Progenitor cell of endocrine pancreas (in vitro differentiated cells): ENCODE results near the gene RHBDL1. TPM values are rescaled to one million over a fixed set of nuclear protein-coding genes. Genes with fewer than 3 reads are reported as not detected.

Experiments used
- DNase-seq: peaks from one replicate; pipeline ENCODE4 v3.0.0; 2021; ENCODE audit warnings: low spot score; ENCODE audit not compliant: unreplicated experiment
- H3K27ac Mint-ChIP-seq: 2 replicates; pipeline ENCODE4 v1.8.0; 2021; ENCODE audit warnings: mild to moderate bottlenecking, moderate library complexity, mixed read lengths
- H3K27me3 Mint-ChIP-seq: 2 replicates; pipeline ENCODE4 v1.8.0; 2021; ENCODE audit warnings: mixed read lengths
- H3K36me3 Mint-ChIP-seq: 2 replicates; pipeline ENCODE4 v1.8.0; 2022; ENCODE audit warnings: mixed read lengths; ENCODE audit not compliant: insufficient read depth
- H3K4me1 Mint-ChIP-seq: 2 replicates; pipeline ENCODE4 v1.8.0; 2021; ENCODE audit warnings: low read depth, mixed read lengths
- H3K4me3 Mint-ChIP-seq: 2 replicates; pipeline ENCODE4 v1.8.0; 2021; ENCODE audit warnings: low read depth, mild to moderate bottlenecking, moderate library complexity, mixed read lengths
- H3K9me3 Mint-ChIP-seq: 2 replicates; pipeline ENCODE4 v1.8.0; 2021; ENCODE audit warnings: low read depth, mixed read lengths
- total RNA-seq: library from RNA; stranded (reverse); gene quantifications from 2 replicates; pipeline ENCODE4 v1.2.1, GENCODE V29; 2021
- TF ChIP-seq, protein P1 (sequence below): fragments of 200-600 bp; sonication (generic); IDR thresholded peaks from one replicate; pipeline ENCODE4 v1.5.0; 2021; ENCODE audit warnings: antibody characterized with exemption, mild to moderate bottlenecking; ENCODE audit not compliant: unreplicated experiment

Gene RHBDL1
- total RNA-seq, 1 donor from 2014 or later: 5.2 TPM

DNA sequence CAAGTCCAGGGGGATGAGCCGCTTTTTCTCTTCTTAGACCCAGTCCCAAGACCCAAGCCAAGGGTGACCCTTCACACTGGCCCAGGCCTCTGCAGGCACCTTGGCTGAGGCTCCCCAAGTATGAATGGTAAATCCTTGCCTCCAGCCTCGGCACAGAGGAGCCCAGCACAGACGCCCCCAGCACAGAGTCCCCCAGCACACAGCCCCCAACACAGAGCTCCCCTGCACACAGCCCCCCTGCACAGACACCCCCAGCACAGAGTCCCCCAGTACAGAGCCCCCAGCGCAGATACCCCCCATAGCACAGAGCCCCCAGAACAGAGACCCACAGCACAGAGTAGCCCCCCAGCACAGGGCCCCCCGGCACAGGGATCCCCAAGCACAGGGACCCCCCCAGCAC is 34.9 kb upstream of the RHBDL1 start:
- Mint-ChIP-seq H3K27me3 (no peaks in the 10 kb centered on the region), H3K9me3 (no peaks in the 10 kb centered on the region), H3K4me3 (peak overlapping the region; percentile 50), H3K36me3 (peaks cover 4% of the 10 kb centered on the region), H3K27ac (no peak overlapping the region), H3K4me1 (peaks cover 10% of the 10 kb centered on the region)
- TF ChIP-seq, protein P1, sequence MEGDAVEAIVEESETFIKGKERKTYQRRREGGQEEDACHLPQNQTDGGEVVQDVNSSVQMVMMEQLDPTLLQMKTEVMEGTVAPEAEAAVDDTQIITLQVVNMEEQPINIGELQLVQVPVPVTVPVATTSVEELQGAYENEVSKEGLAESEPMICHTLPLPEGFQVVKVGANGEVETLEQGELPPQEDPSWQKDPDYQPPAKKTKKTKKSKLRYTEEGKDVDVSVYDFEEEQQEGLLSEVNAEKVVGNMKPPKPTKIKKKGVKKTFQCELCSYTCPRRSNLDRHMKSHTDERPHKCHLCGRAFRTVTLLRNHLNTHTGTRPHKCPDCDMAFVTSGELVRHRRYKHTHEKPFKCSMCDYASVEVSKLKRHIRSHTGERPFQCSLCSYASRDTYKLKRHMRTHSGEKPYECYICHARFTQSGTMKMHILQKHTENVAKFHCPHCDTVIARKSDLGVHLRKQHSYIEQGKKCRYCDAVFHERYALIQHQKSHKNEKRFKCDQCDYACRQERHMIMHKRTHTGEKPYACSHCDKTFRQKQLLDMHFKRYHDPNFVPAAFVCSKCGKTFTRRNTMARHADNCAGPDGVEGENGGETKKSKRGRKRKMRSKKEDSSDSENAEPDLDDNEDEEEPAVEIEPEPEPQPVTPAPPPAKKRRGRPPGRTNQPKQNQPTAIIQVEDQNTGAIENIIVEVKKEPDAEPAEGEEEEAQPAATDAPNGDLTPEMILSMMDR: no peak
- no peak for DNase-seq

DNA sequence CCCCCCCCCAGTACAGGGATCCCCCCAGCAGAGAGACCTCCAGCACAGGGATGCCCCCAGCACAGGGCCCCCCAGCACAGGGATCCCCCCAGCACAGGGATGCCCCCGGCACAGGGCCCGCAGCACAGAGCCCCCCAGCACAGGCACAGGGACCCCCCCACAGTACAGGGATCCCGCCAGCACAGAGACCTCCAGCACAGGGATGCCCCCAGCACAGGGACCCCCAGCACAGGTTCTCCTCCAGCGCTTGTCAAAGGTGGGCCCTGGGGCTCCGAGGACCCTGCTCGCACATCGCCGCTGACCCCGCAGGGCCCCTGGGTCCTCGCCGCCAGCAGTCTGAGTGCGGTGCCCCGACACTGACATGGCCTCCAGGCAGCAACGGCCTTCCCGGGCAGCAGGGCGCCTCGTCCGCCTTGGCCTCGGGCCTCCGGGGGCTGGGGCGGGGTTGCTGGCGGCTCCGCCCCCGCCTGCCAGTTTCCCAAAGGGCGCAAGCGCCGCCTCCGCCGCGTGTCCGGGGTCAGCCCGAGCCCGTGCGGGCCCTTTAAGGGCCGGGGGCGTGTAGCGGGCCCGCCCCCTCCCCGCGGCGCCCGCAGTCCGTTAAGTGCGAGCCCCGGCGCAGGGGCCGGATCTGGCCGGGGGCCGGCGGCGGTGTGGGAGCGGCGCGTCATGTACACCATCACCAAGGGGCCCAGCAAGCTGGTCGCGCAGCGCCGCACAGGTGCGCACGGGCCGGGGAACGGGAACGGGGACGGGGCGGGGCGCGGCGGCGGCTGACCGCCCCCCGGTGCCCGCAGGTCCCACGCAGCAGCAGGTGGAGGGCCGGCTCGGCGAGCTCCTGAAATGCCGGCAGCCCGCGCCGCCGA is 33.9 kb upstream of the RHBDL1 start, which contains the start of gene MCRIP2:
Gene MCRIP2 (plus strand): TSS at position 503 of the 863 bp plus-strand sequence. CDS start 164 bp downstream, at position 667.
- Mint-ChIP-seq H3K27me3 (no peaks in the 10 kb centered on the region), H3K27ac (no peak within 1 kb of the TSS), H3K36me3 (peaks cover 4% of the 10 kb centered on the region), H3K4me1 (peaks cover 9% of the 10 kb centered on the region), H3K9me3 (no peaks in the 10 kb centered on the region), H3K4me3 (peak within 1 kb of the TSS; percentile 68)
- TF ChIP-seq, protein P1: no peak
- peak; percentile 73 for DNase-seq

DNA sequence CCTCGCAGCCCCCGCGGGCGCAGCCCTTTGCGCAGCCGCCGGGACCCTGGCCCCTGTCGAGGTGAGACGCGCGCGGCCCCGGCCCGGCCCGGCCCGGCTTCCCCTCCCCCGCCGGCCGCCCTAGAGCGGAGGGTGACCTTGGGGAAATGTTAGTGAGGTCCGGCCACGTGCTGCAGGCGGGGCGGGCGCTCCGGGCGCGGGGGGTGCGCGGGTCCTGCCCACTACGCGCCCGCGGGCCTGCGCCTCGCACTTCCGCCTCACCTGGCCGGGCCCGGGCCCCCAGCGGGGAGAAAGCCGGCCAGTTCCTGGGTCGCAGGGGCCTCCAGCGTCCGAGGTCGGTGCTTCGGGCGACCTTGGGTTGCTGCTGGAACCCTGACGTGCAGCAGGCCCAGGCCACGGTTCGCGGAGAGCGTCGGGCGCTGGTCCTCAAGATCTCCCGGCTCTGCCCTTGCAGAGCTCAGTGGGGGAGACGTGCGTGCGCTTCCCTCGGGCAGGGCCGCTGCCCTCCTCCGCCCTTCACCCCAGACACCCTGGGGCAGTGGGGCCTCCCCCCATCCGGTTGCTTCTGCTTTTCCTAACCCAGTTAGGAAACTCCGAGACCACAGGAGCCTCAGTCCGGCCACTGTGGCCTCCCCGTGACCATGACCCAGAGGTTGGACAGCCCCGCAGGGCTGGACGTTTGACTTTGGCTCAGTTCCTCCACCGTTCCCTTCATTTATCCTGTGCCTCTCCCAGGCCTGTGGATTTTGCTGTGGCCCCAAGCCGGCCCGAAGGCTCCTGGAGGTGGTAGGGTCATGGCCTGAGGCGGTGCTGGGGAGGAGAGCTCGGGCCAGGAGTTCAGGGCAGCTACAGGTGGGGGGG is 33.1 kb upstream of the RHBDL1 start:
- DNase-seq: no peak
- peaks cover 2% of the 10 kb centered on the region for H3K36me3 Mint-ChIP-seq

DNA sequence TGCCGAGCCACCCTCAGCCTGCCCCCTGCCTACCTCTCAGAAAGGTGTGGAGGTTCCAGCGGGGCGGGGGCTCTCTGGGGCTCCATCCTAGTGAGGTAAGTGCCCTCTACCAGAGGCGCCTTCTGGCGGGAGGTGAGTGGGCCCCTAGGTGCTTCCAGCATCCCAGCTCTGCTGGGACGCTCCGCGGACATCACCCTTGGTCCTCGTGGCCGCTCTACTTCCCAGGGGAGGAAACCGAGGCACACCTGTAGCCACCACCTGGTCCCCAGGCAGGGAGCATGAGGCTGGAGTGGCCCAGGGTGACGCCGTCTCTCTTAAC is 32.5 kb upstream of the RHBDL1 start:
- Mint-ChIP-seq H3K36me3 (peaks cover 2% of the 10 kb centered on the region), H3K9me3 (no peaks in the 10 kb centered on the region), H3K4me1 (peaks cover 4% of the 10 kb centered on the region), H3K4me3 (peak overlapping the region; percentile 68), H3K27me3 (no peaks in the 10 kb centered on the region), H3K27ac (no peak overlapping the region)
- TF ChIP-seq, protein P1: no peak
- DNase-seq: no peak

More for the DNA sequence above, 33.1 kb upstream of the RHBDL1 start:
- Mint-ChIP-seq H3K27ac (no peak overlapping the region), H3K27me3 (no peaks in the 10 kb centered on the region), H3K9me3 (no peaks in the 10 kb centered on the region), H3K4me3 (peak overlapping the region; percentile 68), H3K4me1 (peaks cover 7% of the 10 kb centered on the region)
- TF ChIP-seq, protein P1: no peak

DNA sequence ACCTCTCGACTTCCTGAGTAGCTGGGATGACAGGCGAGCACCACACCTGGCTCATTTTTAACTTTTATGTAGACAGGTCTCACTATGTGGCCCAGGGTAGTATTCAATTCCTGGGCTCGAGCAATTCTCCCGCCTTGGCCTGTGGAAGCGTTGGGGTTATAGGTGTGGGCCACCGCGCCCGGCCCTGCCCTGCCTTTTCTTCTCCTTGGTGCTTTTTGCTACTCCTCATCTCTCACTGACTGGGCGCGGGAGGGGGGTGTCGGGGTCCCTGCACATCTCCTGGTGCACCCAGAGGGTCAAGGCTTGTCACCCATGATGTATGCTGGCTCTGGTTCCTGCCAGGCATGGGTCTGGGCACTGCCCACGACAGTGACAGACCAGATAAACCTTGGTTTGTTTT is 30.9 kb upstream of the RHBDL1 start:
- Mint-ChIP-seq H3K4me3 (peak overlapping the region; percentile 62), H3K4me1 (peaks cover 3% of the 10 kb centered on the region), H3K9me3 (no peaks in the 10 kb centered on the region), H3K36me3 (peaks cover 2% of the 10 kb centered on the region), H3K27me3 (no peaks in the 10 kb centered on the region), H3K27ac (no peak overlapping the region)
- TF ChIP-seq, protein P1: no peak
- no peak for DNase-seq
